K562 treated with DMSO at 1 percent for 48 hours (cell line): ENCODE measurements around the gene CLCN7. TPM values are rescaled to one million over a fixed set of nuclear protein-coding genes. Genes with fewer than 3 reads are reported as not detected.

Experiments
- total RNA-seq: library from RNA; unstranded; fragments of 300-600 nt; gene quantifications from 2 replicates; pipeline ENCODE4 v1.2.3, GENCODE V29; 2022; ENCODE audit warnings: low replicate concordance; ENCODE audit errors: extremely low read depth

Gene CLCN7, protein sequence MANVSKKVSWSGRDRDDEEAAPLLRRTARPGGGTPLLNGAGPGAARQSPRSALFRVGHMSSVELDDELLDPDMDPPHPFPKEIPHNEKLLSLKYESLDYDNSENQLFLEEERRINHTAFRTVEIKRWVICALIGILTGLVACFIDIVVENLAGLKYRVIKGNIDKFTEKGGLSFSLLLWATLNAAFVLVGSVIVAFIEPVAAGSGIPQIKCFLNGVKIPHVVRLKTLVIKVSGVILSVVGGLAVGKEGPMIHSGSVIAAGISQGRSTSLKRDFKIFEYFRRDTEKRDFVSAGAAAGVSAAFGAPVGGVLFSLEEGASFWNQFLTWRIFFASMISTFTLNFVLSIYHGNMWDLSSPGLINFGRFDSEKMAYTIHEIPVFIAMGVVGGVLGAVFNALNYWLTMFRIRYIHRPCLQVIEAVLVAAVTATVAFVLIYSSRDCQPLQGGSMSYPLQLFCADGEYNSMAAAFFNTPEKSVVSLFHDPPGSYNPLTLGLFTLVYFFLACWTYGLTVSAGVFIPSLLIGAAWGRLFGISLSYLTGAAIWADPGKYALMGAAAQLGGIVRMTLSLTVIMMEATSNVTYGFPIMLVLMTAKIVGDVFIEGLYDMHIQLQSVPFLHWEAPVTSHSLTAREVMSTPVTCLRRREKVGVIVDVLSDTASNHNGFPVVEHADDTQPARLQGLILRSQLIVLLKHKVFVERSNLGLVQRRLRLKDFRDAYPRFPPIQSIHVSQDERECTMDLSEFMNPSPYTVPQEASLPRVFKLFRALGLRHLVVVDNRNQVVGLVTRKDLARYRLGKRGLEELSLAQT
- not detected in 2 replicates for total RNA-seq

DNA sequence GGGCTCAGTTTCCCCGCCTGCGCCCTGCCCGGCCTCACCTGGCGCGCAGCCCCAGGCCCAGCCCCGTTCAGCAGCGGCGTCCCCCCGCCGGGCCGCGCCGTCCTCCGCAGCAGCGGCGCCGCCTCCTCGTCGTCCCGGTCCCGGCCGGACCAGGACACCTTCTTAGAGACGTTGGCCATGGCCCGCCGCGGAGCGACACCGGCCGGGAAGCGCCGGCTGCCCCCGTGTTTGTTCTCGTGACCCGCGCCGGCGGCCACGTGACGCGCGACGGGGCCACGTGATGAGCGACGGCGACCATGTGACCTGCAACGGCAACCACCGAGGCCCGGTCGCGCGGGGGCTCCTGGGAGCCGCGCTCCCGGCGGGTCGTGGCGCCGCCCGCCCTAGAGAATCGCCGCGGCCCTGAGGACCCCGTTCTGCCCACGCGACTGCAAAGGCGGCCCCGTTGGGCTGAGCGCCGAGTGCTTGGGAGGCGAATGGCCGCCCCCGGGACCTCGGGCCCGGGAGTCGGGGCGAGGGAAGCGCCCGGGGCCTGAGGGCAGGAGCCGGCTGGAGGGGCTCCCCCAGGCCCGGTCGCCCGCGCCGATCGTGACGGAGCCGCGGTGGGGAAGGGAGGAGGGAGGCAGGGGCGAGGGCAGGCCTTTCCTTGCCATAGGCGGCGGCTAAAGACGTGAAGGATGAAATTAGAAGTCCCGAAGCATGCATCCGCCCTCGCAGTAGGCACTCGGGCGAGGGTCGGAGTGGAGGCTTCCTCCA, at the start of gene CLCN7:
Gene CLCN7, minus strand, starts transcription at position 233 of the 756 bp plus-strand sequence. Its CDS starts 54 bp downstream, at position 179.

DNA sequence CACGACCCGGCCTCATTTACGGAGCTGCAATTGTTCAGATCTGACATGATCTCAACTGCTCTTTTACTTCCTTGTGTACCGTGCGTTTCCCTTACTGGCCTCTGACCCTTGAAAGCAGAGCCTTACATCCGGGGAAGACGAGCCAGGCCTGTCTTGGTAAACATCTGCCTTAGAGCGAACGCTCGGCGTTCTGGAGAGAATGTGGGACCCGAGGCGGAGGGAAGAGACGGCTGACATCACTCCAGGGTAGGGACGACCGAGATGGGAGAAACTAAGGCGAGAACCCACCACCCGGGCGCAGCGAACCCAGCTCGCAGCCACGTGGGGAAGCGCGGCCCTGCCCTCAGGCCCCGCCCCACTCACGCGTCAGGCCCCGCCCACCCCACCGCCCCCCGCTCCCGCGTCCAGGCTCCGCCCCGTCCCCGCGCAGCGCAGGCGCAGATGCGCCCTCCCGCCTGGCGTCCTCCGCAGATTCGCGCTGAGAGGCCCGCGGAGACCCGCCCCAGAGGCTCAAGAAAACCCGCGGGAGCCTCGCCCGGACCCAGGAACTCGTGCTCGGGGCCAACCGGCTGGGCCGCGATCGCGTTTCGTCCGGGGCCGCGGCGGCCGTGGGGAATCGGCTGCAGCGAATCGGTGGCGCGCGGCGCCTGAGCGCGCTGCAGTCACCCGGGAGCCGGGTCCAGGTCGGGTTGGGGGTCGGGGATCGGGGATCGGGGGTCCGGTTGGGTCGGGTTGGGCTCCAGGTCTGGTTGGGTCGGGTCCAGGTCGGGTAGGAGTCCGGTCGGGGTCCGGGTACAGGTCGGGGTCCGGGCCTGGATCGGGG, 18.3 kb upstream of the CLCN7 start, which contains the start of gene TELO2:
Gene TELO2, plus strand, starts transcription at position 438 of the 823 bp plus-strand sequence. CDS start 922 bp downstream, outside the sequence.

DNA sequence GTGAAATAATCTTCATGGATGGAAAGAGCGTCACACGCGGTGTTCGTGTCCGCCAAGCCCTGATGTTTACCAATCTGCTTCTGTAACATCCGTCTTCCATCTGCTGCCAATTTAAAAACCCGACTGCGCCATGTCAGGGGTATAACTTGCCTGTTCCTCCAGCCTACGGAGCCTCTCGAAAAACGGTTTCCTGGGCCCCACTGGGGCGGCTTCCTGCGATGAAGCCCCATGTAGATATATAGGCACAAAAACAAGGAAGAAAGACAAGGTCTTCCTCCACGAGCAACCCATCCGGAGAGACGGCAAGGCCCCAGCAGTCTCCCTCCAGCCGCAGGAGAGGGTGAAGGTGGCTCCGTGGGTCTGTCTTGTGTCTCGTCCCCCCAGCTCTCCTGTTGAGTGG, 13.8 kb upstream of the CLCN7 start, which contains the start of gene PTX4:
Gene PTX4, minus strand, starts transcription at position 326 of the 400 bp plus-strand sequence. Its CDS starts 35 bp downstream, at position 291.

DNA sequence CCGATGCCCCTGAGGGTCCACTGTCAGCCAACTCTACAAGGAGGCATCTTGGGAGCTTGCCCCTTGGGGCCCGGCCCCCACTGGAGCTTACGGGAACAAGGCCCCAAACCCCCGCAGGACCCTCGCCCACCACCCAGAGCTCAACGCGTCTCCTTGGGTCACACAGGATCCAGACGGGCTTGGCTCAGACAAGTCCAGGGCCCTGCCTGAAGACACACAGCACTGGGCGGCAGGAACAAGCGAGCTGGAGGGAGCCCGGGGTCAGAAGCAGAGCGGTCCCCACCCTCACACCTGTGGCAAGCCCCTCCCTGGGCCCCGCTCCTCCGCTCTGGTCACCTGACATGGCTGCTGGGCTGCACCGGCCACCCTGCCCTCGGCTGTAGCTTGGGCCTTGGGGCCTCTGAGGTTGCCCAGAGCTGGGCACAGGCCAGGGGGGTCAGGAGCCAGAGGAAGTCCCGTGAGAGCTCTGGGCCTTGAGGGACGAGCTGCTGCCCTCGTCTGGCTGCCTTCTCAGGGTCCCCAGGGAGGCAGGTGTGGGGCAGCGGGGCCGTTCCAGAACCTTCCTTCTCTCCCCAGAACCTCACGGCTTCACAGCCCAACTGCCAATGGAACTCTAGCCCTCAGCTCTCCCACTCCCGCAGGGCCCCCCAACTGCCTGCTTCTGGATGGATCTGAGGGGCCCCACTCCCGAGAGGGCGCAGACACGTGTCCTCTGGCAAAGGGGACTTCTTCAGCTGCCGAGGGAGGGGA, 30.7 kb downstream of the CLCN7 start, which contains the start of gene CCDC154:
Gene CCDC154, minus strand, starts transcription at position 577 of the 750 bp plus-strand sequence. Its CDS starts 234 bp downstream, at position 343.

DNA sequence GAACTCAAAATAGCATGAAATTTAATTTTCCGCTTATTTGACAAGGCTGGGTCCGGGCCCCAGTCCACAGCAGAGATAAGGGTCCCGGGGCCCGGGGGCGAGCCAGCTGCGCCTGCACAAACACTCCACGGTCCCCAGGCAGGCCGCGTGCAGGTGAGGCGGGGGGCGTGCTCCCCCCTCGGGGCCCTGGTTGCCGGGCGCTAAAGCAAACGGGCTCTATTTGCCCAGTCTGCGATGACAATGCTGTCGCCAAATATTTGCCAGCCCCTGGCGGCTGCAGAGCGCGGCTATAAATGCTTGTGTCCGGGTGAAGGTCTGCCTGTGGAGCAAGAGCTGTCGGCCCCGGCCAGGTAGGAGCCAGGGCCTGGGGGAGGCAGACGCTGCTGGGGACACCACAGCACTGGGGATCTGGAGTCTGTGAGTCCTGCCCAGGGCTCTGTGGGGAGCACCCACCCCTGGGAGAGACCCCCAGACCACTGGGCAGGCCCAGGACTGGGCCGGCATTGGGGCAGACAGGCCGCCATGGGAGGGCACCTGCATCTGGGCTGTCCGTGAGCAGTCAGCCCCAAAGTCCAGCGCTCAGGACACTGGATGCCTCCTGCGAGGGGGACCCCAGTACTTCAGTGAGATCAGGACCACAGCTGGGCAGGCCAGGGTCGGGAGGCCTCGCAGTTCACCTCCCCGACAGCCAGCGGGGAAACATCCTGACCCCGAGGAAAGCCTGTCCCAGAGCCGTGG, 43.9 kb downstream of the CLCN7 start, which contains the start of gene PERCC1:
Gene PERCC1, plus strand, starts transcription at position 320 of the 738 bp plus-strand sequence. CDS start 1,516 bp downstream, outside the sequence.

DNA sequence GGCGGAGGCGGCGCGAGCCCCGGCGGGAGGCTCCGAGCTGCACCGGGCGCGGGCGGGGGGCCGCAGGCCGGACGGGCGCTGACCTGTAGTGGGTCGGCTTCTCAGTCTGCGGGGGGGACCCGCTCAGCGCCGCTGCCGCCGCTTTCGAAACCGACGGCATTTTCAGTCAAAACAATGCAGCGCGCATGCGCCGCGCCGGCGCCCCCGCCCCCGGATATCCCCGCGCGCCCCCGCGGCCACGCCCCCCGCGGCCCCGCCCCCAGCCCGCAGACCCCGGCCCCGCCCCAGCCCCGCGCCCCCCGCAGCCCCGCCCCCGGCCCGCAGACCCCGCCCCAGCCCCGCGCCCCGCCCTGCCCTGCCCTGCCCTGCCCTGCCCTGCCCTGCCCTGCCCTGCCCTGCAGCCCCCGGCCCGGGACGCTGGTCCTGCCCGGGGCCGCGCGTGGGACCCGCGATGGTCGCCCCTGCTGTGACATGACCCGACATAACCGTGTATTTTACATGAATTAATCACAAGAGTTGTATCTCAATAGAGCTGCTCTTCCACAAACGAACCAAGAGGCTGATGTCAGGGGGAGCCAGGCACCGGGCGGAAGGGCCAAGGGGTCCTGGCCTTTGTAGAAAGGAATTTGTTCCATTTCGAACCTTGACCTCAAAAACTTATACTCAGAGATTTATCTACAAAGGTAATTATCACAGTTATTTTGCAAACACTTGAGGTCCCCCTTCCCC, 60.1 kb downstream of the CLCN7 start, which contains the start of gene UNKL:
Gene UNKL, minus strand, starts transcription at position 173 of the 729 bp plus-strand sequence. Its CDS starts 13 bp downstream, at position 160.

Other genes starting within 250 kb of the CLCN7 start
- gene TPSG1, start 249.8 kb downstream of the CLCN7 start, total RNA-seq: not detected in 2 replicates
- gene TPSB2, start 244.8 kb downstream of the CLCN7 start, total RNA-seq: not detected in 2 replicates
- not detected in 2 replicates for gene TPSAB1, start 234.3 kb downstream of the CLCN7 start, total RNA-seq
- gene TPSD1, start 219.0 kb downstream of the CLCN7 start, total RNA-seq: not detected in 2 replicates
- gene UBE2I, start 165.4 kb downstream of the CLCN7 start, total RNA-seq: not detected in 2 replicates
- gene BAIAP3, start 141.4 kb downstream of the CLCN7 start, total RNA-seq: not detected in 2 replicates
- gene TSR3, start 123.2 kb downstream of the CLCN7 start, total RNA-seq: not detected in 2 replicates
- not detected in 2 replicates for gene GNPTG, start 123.1 kb downstream of the CLCN7 start, total RNA-seq
- not detected in 2 replicates for gene UNKL, start 60.3 kb downstream of the CLCN7 start, total RNA-seq
- not detected in 2 replicates for gene UQCC4, start 54.3 kb downstream of the CLCN7 start, total RNA-seq
- gene PERCC1, start 44.0 kb downstream of the CLCN7 start, total RNA-seq: not detected in 2 replicates
- not detected in 2 replicates for gene CCDC154, start 30.5 kb downstream of the CLCN7 start, total RNA-seq
- gene PTX4, start 13.9 kb upstream of the CLCN7 start, total RNA-seq: not detected in 2 replicates
- gene TELO2, start 18.3 kb upstream of the CLCN7 start, total RNA-seq: not detected in 2 replicates
- gene TMEM204, start 58.6 kb upstream of the CLCN7 start, total RNA-seq: not detected in 2 replicates
- not detected in 2 replicates for gene IFT140, start 137.0 kb upstream of the CLCN7 start, total RNA-seq
- gene CRAMP1, start 137.3 kb upstream of the CLCN7 start, total RNA-seq: not detected in 2 replicates
- not detected in 2 replicates for gene JPT2, start 203.3 kb upstream of the CLCN7 start, total RNA-seq
- not detected in 2 replicates for gene MAPK8IP3, start 231.2 kb upstream of the CLCN7 start, total RNA-seq